Measurements from ENCODE around the gene FBXL19. TPM values are rescaled to one million over a fixed set of nuclear protein-coding genes. Genes with fewer than 3 reads are reported as not detected.

FBXL19 gene
- total and polyA plus RNA-seq, 2 of the 13 experiments (the other 11 are each of a cell fraction or from before 2014, with no cell fraction given): 6.0 to 13.7 TPM

- TF ChIP-seq PRDM15 (CRISPR knock-in tag; IDR thresholded peaks at IDR 0.05) (no peak; the same call in 1 of the 2 replicates), ZNF772 (CRISPR knock-in tag; IDR thresholded peaks at IDR 0.05) (0 out of 2 replicates have a peak, but pooled peaks have one; percentile 53), TSC22D2 (CRISPR knock-in tag; IDR thresholded peaks at IDR 0.05; ENCODE audit: borderline replicate concordance) (no peak; the same call in 1 of the 2 replicates), ATAD3A (CRISPR knock-in tag; IDR thresholded peaks at IDR 0.05) (no peak), ZBTB26 (CRISPR knock-in tag; IDR thresholded peaks at IDR 0.05; ENCODE audit: borderline replicate concordance) (peak; percentile 92), ZNF777 (CRISPR knock-in tag; IDR thresholded peaks at IDR 0.05) (no peak; the same call in 1 of the 2 replicates), MAF1 (CRISPR knock-in tag; IDR thresholded peaks at IDR 0.05; ENCODE audit: borderline replicate concordance) (0 out of 2 replicates have a peak, but pooled peaks have one; percentile 2), ESRRA (CRISPR knock-in tag; IDR thresholded peaks at IDR 0.05; ENCODE audit: low read depth) (no peak), ZNF781 (CRISPR knock-in tag; IDR thresholded peaks at IDR 0.05; ENCODE audit: borderline replicate concordance, not compliant biosample characterization) (no peak), PAWR (CRISPR knock-in tag; IDR thresholded peaks at IDR 0.05; ENCODE audit: borderline replicate concordance) (no peak; the same call in 1 of the 2 replicates), ZNF30 (CRISPR knock-in tag; IDR thresholded peaks at IDR 0.05) (peak; percentile 85; the same call in 1 of the 2 replicates), MXD1 (CRISPR knock-in tag; IDR thresholded peaks at IDR 0.05) (peak; percentile 3; the same call in 1 of the 2 replicates), ZBTB7B (CRISPR knock-in tag; IDR thresholded peaks at IDR 0.05) (0 out of 2 replicates have a peak, but pooled peaks have one; percentile 16), NRL (CRISPR knock-in tag; IDR thresholded peaks at IDR 0.05; ENCODE audit: borderline replicate concordance) (no peak; the same call in 1 of the 2 replicates), THRA (CRISPR knock-in tag; IDR thresholded peaks at IDR 0.05; ENCODE audit: borderline replicate concordance) (peak; percentile 23; the same call in 1 of the 2 replicates), NONO (IDR thresholded peaks at IDR 0.05) (no peak), NONO (CRISPR knock-in tag; conservative IDR thresholded peaks at IDR 0.05) (no peak; the same call in 1 of the 2 replicates), NR2F6 (IDR thresholded peaks at IDR 0.05) (peak; percentile 48), NR2F6 (CRISPR knock-in tag; IDR thresholded peaks at IDR 0.05) (0 out of 2 replicates have a peak, but pooled peaks have one; percentile 17)
These were observed 74.6 kb downstream of the FBXL19 start (continued) for GRCh38 chr16:30997725-30998711.

All from HepG2 (cell line).